ENCODE data around the gene HGFAC.

The HGFAC gene

DNA sequence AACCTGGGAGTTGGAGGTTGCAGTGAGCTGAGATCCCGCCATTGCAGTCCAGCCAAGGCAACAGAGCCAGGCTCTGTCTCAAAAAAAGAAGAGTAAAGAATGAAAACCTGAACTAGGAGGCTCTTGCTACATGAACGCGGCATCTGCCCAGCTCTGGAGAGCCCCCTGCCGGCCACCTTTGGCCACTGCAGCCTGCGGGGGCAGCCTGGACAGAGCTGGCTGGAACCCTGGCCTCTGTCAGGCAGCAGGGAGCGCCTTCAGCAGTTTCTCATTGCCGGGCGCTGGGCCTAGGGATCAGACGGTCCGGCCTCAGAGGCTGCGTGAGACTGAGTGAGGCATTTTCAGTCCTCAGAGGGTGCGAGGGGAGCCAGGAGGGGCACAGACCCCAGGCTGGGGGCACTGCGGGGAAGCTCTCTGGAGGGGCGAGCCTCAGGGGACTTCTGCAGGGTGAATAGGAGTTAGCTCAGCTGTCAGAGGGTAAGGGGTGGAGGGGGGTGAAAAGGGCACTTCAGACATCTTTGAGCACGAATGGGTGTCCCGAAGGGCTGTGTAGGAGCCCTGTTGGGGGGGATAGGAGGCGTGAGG lies 38.9 kb downstream of the HGFAC start:
- no peak overlapping the region for H3K4me3 Mint-ChIP-seq
- H3K27me3 Mint-ChIP-seq: peaks cover 22% of the 10 kb centered on the region
- H3K36me3 Mint-ChIP-seq (ENCODE audit: insufficient read depth): no peaks in the 10 kb centered on the region
- DNase-seq (ENCODE audit: low spot score in 2 of 2) (peak; percentile 60 to 74), ATAC-seq (replicated peaks; ENCODE audit: extremely low read depth, poor library complexity, severe bottlenecking) (no peak)
- H3K9me3 Mint-ChIP-seq: no peaks in the 10 kb centered on the region
- H3K27ac Mint-ChIP-seq (ENCODE audit: low read depth): no peak overlapping the region
- peaks cover 5% of the 10 kb centered on the region for H3K4me1 Mint-ChIP-seq

DNA sequence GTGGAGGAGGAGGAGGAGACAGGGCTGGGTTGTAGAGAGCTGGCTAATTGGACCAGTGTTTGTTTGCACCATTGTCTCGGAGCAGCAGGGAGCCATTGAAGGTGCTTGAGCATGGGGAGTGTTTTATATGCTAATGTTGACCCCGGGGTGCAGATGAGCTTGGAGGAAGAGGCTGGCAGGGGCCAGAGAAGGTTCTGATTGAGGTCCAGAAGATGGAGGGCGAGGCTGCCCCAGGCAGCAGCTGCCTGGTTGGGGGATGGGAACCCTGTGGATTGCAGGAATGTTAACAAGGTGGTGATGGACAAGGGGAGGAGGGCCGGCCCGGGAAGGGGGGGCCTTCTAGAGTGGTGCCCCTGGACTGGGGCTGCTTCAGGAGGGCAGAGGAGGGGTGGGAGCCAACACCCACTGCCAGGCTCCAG lies 39.4 kb downstream of the HGFAC start:
- DNase-seq (ENCODE audit: low spot score in 2 of 2) (no peak), ATAC-seq (replicated peaks; ENCODE audit: extremely low read depth, poor library complexity, severe bottlenecking) (no peak)
- Mint-ChIP-seq H3K9me3 (no peaks in the 10 kb centered on the region), H3K4me3 (no peak overlapping the region), H3K36me3 (ENCODE audit: insufficient read depth) (no peaks in the 10 kb centered on the region), H3K27me3 (peaks cover 22% of the 10 kb centered on the region), H3K4me1 (peaks cover 5% of the 10 kb centered on the region), H3K27ac (ENCODE audit: low read depth) (no peak overlapping the region)

DNA sequence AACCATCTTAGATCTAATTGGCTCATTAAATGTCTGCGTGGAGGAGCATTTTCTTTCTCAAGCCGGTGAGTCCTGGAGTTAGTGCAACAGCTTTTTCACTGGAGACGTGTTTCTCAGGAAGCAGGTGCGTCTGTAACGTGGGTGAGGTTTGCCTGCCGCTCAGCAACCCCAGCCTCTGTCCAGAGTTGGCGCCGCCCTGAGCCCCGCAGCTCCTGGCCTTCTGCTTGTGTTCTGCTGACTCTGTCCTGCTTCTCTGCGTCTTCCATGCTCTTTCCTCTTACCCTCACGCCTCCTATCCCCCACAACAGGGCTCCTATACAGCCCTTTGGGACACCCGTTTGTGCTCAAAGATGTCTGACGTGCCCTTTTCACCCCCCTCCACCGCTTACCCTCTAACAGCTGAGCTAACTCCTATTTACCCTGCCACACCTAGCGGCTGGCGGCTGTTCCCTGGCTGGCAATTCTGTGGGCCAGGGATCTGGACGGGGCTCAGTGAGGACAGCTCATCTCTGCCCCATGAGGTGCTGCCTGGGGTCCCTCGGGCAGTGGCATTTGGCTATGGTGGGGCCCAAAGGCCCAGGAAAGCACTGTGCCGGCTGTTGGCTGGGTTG lies 40.1 kb downstream of the HGFAC start:
- Mint-ChIP-seq H3K36me3 (ENCODE audit: insufficient read depth) (no peaks in the 10 kb centered on the region), H3K4me1 (peaks cover 5% of the 10 kb centered on the region), H3K27ac (ENCODE audit: low read depth) (no peak overlapping the region), H3K9me3 (no peaks in the 10 kb centered on the region), H3K4me3 (no peak overlapping the region), H3K27me3 (peaks cover 22% of the 10 kb centered on the region)
- no peak for ATAC-seq (replicated peaks; ENCODE audit: extremely low read depth, poor library complexity, severe bottlenecking)
- DNase-seq (ENCODE audit: low spot score in 2 of 2): no peak

DNA sequence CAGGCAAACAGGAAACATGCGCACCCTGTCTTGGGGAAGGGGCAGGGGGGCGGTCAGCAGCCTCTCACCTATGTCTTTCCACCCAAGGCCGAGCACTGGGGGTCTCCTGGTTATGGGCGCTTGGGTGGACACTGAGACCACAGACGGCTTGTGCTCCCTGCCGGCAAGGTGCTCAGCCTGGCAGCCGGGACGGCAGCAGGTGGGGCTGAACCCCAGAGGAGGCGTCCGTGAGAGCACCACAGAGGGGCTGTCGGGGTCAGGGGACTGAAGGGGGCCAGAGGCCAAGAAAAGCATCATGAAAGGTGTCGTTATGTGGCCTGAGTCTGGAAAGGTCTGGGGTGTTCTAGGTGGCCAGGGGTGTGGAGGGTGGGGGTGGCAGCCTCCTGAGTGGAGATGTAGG lies 40.9 kb downstream of the HGFAC start:
- Mint-ChIP-seq H3K27me3 (peaks cover 22% of the 10 kb centered on the region), H3K4me3 (no peak overlapping the region), H3K9me3 (no peaks in the 10 kb centered on the region), H3K36me3 (ENCODE audit: insufficient read depth) (no peaks in the 10 kb centered on the region), H3K27ac (ENCODE audit: low read depth) (no peak overlapping the region), H3K4me1 (peaks cover 5% of the 10 kb centered on the region)
- DNase-seq (ENCODE audit: low spot score in 2 of 2) (no peak), ATAC-seq (replicated peaks; ENCODE audit: extremely low read depth, poor library complexity, severe bottlenecking) (no peak)

DNA sequence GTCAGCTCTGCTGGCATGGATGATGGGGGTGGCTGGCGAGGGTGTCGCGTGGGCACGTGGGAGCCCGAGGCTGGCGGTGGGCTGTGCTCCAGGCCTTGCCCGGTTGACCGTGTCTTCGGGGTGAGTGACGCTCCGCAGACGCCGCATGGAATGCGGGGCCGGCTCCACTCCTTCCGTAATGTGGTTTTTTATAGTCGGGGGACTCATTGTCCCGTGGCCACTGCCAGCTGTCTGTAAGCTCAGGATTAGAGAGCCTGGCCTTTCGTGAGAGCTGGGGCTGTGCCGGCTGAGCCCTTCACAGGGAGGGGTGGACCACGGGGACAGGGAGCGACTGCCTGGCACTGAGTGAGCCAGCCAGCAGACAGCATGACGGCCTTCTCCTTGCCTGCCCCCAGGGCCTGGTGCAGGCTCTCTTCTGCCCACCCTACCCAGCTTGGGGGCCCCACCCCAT lies 41.7 kb downstream of the HGFAC start:
- no peak for DNase-seq (ENCODE audit: low spot score in 2 of 2)
- ATAC-seq (replicated peaks; ENCODE audit: extremely low read depth, poor library complexity, severe bottlenecking): no peak
- Mint-ChIP-seq H3K36me3 (ENCODE audit: insufficient read depth) (no peaks in the 10 kb centered on the region), H3K27me3 (peaks cover 24% of the 10 kb centered on the region), H3K4me3 (no peak overlapping the region), H3K27ac (ENCODE audit: low read depth) (no peak overlapping the region), H3K9me3 (no peaks in the 10 kb centered on the region), H3K4me1 (peaks cover 5% of the 10 kb centered on the region)

DNA sequence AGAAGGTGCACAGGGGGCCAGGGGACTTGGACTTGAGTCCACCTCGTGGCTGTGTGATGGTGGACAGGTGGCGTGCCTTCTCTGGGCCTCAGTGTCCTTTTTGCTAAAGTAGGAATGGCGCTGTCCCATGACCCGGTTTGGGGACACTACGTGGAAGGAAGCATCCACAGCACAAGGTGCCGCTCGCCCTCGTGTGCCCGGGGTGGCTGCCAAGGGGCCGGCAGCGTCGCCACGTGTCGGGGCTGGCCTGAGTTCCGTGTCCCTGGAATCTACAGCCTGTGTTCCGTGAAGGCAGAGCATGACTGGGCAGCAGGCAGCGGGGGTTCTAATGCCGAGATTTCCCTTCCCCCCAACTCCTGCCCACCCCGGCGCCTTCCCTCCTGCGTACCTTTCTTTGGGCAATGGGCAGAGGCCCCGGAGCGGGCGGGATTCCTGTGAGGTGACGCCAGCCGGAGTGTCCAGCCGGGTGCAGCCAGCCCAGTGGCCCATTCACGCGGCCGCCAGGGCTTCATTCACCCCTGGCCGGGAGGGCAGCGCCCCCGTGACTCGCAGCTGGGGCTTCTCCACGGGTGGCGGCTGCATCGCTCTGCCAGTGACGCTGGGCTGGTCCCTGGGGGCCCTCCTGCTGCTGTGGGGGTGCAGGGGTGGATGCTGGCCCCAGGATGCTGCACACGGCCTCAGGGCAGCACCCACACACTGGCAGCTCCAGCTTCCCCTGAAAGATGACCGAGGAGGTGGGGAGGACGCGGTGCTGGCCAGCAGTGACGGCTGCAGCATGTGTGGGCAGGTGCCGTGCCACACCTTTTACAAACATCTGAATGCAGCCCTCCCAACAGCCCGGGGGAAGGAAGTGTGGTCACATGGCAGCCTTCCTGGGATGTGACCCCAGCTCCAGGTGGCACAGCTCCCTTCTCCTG lies 42.5 kb downstream of the HGFAC start:
- DNase-seq (ENCODE audit: low spot score in 2 of 2) (no peak), ATAC-seq (replicated peaks; ENCODE audit: extremely low read depth, poor library complexity, severe bottlenecking) (no peak)
- Mint-ChIP-seq H3K9me3 (no peaks in the 10 kb centered on the region), H3K4me1 (peaks cover 12% of the 10 kb centered on the region), H3K27ac (ENCODE audit: low read depth) (no peak overlapping the region), H3K4me3 (no peak overlapping the region), H3K27me3 (peaks cover 33% of the 10 kb centered on the region), H3K36me3 (ENCODE audit: insufficient read depth) (no peaks in the 10 kb centered on the region)

DNA sequence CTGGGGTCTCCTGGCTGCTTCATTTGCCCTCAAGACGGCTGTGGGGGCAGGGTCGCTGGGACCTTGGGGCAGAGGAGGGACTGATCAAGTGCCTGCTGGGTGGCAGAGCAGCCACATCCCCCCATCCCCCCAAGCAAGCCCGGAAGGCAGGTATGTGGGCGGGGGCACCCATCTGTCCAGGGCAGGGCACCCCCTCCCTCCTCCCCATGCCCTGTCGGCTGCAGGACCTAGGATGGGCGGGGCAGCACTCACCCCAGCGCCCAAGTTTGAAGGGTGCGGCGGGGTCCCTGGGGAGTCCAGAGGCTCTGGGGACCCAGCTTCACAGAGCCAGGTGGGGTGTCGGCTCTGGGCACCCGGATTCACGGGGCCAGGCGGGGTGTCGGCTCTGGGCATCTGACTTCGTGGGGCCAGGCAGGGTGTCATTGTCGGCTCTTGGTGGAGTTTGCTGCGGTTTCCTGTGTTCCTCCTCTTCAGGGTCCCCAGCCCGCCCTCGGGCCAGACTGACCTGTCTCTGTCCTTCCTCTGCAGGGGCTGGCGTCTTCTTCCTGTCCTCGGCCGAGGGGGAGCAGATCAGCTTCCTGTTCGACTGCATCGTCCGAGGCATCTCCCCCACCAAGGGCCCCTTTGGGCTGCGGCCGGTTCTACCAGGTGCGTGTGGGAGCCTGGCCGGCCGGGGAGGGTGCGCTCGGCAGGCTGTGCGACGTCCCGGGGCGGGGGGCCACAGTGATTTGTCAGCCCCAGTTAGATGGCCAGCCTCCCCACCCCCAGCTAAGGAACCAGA lies 43.4 kb downstream of the HGFAC start:
- no peak for DNase-seq (ENCODE audit: low spot score in 2 of 2)
- Mint-ChIP-seq H3K36me3 (ENCODE audit: insufficient read depth) (peaks cover 5% of the 10 kb centered on the region), H3K27ac (ENCODE audit: low read depth) (no peak overlapping the region)

DNA sequence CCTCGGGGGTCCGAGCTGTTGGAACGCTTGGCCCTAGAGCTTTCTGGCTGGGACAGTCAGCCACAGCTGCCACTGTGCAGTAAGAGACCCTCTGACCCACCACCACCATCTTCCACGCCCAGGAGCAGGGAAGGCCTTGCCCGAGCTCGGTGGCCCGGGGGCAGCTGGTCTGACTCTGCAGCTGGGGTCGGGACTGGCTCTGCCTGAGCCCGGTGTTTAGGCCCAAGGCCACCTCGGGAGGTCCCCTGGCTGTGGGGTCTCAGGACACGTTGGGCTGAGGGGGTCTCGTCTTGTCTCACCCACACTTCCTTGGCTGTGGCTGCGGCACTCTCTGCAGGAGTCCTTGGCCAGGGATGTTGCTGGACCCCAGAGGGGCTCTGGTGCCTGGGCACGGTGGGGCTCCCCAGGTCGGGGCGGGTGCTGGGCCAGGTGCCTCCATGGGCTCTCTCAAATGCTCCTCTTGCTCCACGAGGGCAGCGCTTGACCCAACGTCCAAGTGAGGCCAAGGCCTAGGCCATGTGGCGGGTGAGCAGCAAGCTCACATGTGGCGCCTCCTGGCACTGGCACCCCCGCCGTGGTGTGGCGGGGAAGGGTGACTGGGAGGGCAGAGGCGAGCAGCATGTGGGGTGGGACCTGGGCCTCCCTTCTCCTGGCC lies 44.2 kb downstream of the HGFAC start:
- Mint-ChIP-seq H3K27me3 (peaks cover 41% of the 10 kb centered on the region), H3K9me3 (no peaks in the 10 kb centered on the region), H3K4me1 (peaks cover 12% of the 10 kb centered on the region), H3K36me3 (ENCODE audit: insufficient read depth) (peaks cover 5% of the 10 kb centered on the region), H3K4me3 (no peak overlapping the region), H3K27ac (ENCODE audit: low read depth) (no peak overlapping the region)
- DNase-seq (ENCODE audit: low spot score in 2 of 2): no peak
- ATAC-seq (replicated peaks; ENCODE audit: extremely low read depth, poor library complexity, severe bottlenecking): no peak

More for the DNA sequence above, 43.4 kb downstream of the HGFAC start:
- peaks cover 41% of the 10 kb centered on the region for H3K27me3 Mint-ChIP-seq
- ATAC-seq (replicated peaks; ENCODE audit: extremely low read depth, poor library complexity, severe bottlenecking): peak; percentile 8
- no peaks in the 10 kb centered on the region for H3K9me3 Mint-ChIP-seq
- H3K4me3 Mint-ChIP-seq: peak overlapping the region; percentile 62
- peaks cover 12% of the 10 kb centered on the region for H3K4me1 Mint-ChIP-seq

DNA sequence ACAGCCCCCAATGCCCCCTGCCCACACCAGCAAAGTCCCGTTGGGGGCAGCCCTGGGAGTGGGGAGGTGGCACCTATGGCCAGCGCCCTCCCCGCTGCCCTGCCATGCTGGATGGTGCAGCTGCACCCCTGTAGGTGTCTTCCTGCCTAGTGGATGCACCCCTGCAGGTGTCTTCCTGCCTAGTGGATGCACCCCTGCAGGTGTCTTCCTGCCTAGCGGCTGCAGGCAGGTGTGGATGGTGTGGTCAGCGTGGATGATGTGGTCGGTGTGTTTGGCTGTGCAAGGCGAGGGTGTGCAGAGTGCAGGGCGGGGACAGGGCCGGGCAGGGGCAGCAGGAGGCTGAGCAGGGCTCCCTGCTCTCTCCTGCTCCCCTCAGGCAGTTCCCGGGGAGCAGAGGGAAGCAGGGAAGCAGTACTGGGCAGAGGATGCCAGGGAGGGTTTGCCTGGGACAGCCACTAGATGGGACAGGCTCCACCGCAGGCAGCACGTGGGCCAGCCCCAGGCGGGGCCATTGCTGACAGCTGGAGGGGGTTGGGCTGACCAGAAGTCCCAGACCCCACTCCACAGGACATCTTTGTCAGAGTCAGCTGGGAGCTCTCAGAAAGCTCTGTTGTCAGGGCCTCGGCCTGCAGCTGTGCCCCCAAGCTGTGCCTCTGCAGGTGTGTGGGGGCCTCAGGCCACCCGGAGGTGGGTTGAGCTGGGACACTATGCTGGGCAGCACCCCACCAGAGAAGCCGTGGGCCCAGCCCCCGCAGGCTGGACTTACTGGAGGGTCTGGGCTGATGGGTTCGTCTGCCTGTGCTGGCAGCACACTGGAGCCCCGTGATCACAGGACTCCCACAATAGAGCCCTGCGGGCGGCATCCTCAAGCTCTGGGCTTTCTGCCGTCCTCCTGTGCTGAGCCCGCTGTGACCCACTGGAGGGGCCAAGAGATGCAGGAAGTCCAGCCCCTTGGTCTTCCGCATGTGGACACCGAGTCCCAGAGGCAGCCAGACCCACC lies 45.1 kb downstream of the HGFAC start:
- DNase-seq (ENCODE audit: low spot score in 2 of 2): no peak
- ATAC-seq (replicated peaks; ENCODE audit: extremely low read depth, poor library complexity, severe bottlenecking): no peak
- H3K27me3 Mint-ChIP-seq: peaks cover 41% of the 10 kb centered on the region
- H3K27ac Mint-ChIP-seq (ENCODE audit: low read depth): no peak overlapping the region
- no peaks in the 10 kb centered on the region for H3K9me3 Mint-ChIP-seq
- H3K36me3 Mint-ChIP-seq (ENCODE audit: insufficient read depth): peaks cover 5% of the 10 kb centered on the region
- H3K4me3 Mint-ChIP-seq: no peak overlapping the region
- H3K4me1 Mint-ChIP-seq: peaks cover 12% of the 10 kb centered on the region

DNA sequence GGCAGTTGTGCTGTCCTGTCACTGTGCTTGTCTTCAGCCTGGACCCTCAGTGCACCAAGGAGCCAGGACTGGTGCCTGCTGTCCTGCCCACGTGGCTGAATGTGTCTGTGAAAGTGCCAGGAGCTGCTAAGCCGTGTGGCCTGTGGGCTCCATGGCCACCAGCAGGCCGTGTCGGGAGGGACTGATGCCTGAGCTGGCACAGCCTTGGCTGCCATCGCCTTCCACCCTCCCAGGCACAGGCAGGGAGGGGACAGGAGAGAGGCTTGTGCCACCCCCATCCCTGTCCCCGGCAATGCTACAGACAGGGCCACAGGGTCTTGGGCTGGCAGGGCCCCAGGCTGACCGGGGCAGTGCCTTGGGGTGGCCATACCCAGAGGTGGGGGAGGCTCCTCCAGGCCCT lies 46.1 kb downstream of the HGFAC start:
- DNase-seq (ENCODE audit: low spot score in 2 of 2) (no peak), ATAC-seq (replicated peaks; ENCODE audit: extremely low read depth, poor library complexity, severe bottlenecking) (no peak)
- H3K27me3 Mint-ChIP-seq: peaks cover 43% of the 10 kb centered on the region
- H3K4me1 Mint-ChIP-seq: peaks cover 12% of the 10 kb centered on the region
- H3K36me3 Mint-ChIP-seq (ENCODE audit: insufficient read depth): peaks cover 5% of the 10 kb centered on the region
- H3K4me3 Mint-ChIP-seq: no peak overlapping the region
- H3K9me3 Mint-ChIP-seq: no peaks in the 10 kb centered on the region
- H3K27ac Mint-ChIP-seq (ENCODE audit: low read depth): no peak overlapping the region

DNA sequence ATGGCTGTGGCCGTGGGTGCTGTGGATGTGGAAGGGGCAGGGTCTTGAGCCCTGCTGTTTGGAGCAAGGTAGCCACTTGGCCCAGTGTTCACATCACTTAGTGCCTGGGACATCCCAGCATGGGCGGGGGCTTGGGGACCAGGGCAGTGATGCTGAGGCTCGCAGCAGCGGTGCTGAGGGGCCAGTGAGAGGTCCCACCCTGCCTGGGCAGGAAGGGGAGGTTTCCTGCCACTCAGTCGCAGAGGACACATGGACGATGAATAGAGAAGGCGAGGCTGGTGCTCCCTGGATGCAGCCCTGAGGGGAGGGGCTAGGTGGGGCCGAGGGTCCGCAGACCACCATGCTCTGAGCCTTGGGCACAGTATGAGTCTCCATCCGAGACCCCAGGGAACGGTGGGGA lies 47.1 kb downstream of the HGFAC start:
- H3K27ac Mint-ChIP-seq (ENCODE audit: low read depth): no peak overlapping the region

More for the DNA sequence above, 47.1 kb downstream of the HGFAC start:
- Mint-ChIP-seq H3K4me3 (no peak overlapping the region), H3K27me3 (peaks cover 43% of the 10 kb centered on the region), H3K9me3 (no peaks in the 10 kb centered on the region), H3K36me3 (ENCODE audit: insufficient read depth) (peaks cover 5% of the 10 kb centered on the region), H3K4me1 (peaks cover 12% of the 10 kb centered on the region)
- DNase-seq (ENCODE audit: low spot score in 2 of 2): no peak
- no peak for ATAC-seq (replicated peaks; ENCODE audit: extremely low read depth, poor library complexity, severe bottlenecking)

Data from central memory CD8-positive, alpha-beta T cell (primary cell).